Stimulated activated naive CD8-positive, alpha-beta T cell treated with anti-CD3 and anti-CD28 coated beads, Interleukin-15, amount 100 ng/mL, for 72 hours (primary cell): Measurements from ENCODE around the gene FRMPD1.
A peak's percentile ranks its signal among the peaks of the same experiment; 100 is the strongest.

Source experiments
- ATAC-seq: fragments of 150-1000 bp; cut with Tn5 transposase; 2 replicates; pipeline ENCODE4 v1.10.0; 2021; ENCODE audit warnings: mild to moderate bottlenecking, moderate library complexity
- DNase-seq, 2 donors: peaks; one replicate each; pipeline ENCODE4 v3.0.0; 2021 to 2022
- H3K27ac Mint-ChIP-seq, 2 donors: one replicate each; pipeline ENCODE4 v1.8.0; 2022; ENCODE audit warnings: mild to moderate bottlenecking in 2 of 2, mixed read lengths in 2 of 2, moderate library complexity in 2 of 2
- H3K27me3 Mint-ChIP-seq: one replicate; pipeline ENCODE4 v1.8.0; 2022; ENCODE audit warnings: mixed read lengths
- H3K4me1 Mint-ChIP-seq: one replicate; pipeline ENCODE4 v1.8.0; 2022; ENCODE audit warnings: mild to moderate bottlenecking, mixed read lengths
- H3K4me3 Mint-ChIP-seq, 2 donors: one replicate each; pipeline ENCODE4 v1.8.0; 2022; ENCODE audit warnings: mild to moderate bottlenecking in 2 of 2, mixed read lengths in 2 of 2, moderate library complexity in 1 of 2
- H3K9me3 Mint-ChIP-seq, 2 donors: one replicate each; pipeline ENCODE4 v1.8.0; 2022; ENCODE audit warnings: mixed read lengths in 2 of 2

The FRMPD1 gene

GRCh38 chr9:37645903-37646506, 4.7 kb upstream of the FRMPD1 start:
- H3K27me3 Mint-ChIP-seq: peaks cover 73% of the 10 kb centered on the region

GRCh38 chr9:37650299-37650872, 368 bp upstream of the FRMPD1 start:
- H3K27ac Mint-ChIP-seq: no peak overlapping the region
- H3K27me3 Mint-ChIP-seq: peaks cover 86% of the 10 kb centered on the region
- H3K4me3 Mint-ChIP-seq: peak overlapping the region; percentile 71 to 79
- peak; percentile 55 for ATAC-seq
- H3K4me1 Mint-ChIP-seq: peaks cover 12% of the 10 kb centered on the region
- no peaks in the 10 kb centered on the region for H3K9me3 Mint-ChIP-seq
- no peak for DNase-seq

More at GRCh38 chr9:37645903-37646506, 4.7 kb upstream of the FRMPD1 start:
- ATAC-seq (no peak), DNase-seq (no peak)
- H3K27ac Mint-ChIP-seq: no peak overlapping the region
- peaks cover 6% of the 10 kb centered on the region for H3K4me1 Mint-ChIP-seq
- no peak overlapping the region for H3K4me3 Mint-ChIP-seq
- H3K9me3 Mint-ChIP-seq: no peaks in the 10 kb centered on the region

GRCh38 chr9:37652261-37652660, 1.5 kb downstream of the FRMPD1 start:
- Mint-ChIP-seq H3K27ac (no peak overlapping the region), H3K9me3 (no peaks in the 10 kb centered on the region), H3K27me3 (peaks cover 82% of the 10 kb centered on the region), H3K4me3 (no peak overlapping the region), H3K4me1 (peaks cover 12% of the 10 kb centered on the region)
- ATAC-seq: no peak
- DNase-seq: no peak

GRCh38 chr9:37653385-37653784, 2.6 kb downstream of the FRMPD1 start:
- no peak overlapping the region for H3K4me3 Mint-ChIP-seq
- DNase-seq: no peak
- H3K9me3 Mint-ChIP-seq: no peaks in the 10 kb centered on the region
- peaks cover 82% of the 10 kb centered on the region for H3K27me3 Mint-ChIP-seq
- no peak for ATAC-seq
- H3K4me1 Mint-ChIP-seq: peaks cover 12% of the 10 kb centered on the region
- no peak overlapping the region for H3K27ac Mint-ChIP-seq

GRCh38 chr9:37656936-37657335, 6.2 kb downstream of the FRMPD1 start:
- Mint-ChIP-seq H3K27me3 (peaks cover 53% of the 10 kb centered on the region), H3K4me1 (no peaks in the 10 kb centered on the region)

GRCh38 chr9:37660691-37661090, 9.9 kb downstream of the FRMPD1 start:
- H3K9me3 Mint-ChIP-seq: no peaks in the 10 kb centered on the region
- H3K4me3 Mint-ChIP-seq: no peak overlapping the region
- H3K4me1 Mint-ChIP-seq: no peaks in the 10 kb centered on the region
- peak overlapping the region in 1 of 2 donors; percentile 42 for H3K27ac Mint-ChIP-seq
- peaks cover 33% of the 10 kb centered on the region for H3K27me3 Mint-ChIP-seq
- no peak for ATAC-seq
- DNase-seq: no peak

More at GRCh38 chr9:37656936-37657335, 6.2 kb downstream of the FRMPD1 start:
- no peak overlapping the region for H3K27ac Mint-ChIP-seq
- no peak overlapping the region for H3K4me3 Mint-ChIP-seq
- DNase-seq (no peak), ATAC-seq (no peak)
- H3K9me3 Mint-ChIP-seq: no peaks in the 10 kb centered on the region

- Mint-ChIP-seq H3K4me3 (no peak overlapping the region), H3K27me3 (peaks cover 37% of the 10 kb centered on the region), H3K27ac (no peak overlapping the region), H3K4me1 (no peaks in the 10 kb centered on the region), H3K9me3 (no peaks in the 10 kb centered on the region)
- DNase-seq (no peak), ATAC-seq (no peak)
Observed at GRCh38 chr9:37663926-37664325, 13.2 kb downstream of the FRMPD1 start.

- no peak overlapping the region for H3K27ac Mint-ChIP-seq
- H3K4me3 Mint-ChIP-seq: no peak overlapping the region
- H3K4me1 Mint-ChIP-seq: no peaks in the 10 kb centered on the region
- H3K9me3 Mint-ChIP-seq: no peaks in the 10 kb centered on the region
- H3K27me3 Mint-ChIP-seq: peaks cover 59% of the 10 kb centered on the region
- no peak for ATAC-seq
- no peak for DNase-seq
Observed at GRCh38 chr9:37667706-37668105, 17.0 kb downstream of the FRMPD1 start.

- ATAC-seq (no peak), DNase-seq (no peak)
- Mint-ChIP-seq H3K4me1 (no peaks in the 10 kb centered on the region), H3K4me3 (no peak overlapping the region), H3K27me3 (peaks cover 59% of the 10 kb centered on the region), H3K27ac (no peak overlapping the region), H3K9me3 (no peaks in the 10 kb centered on the region)
Observed at GRCh38 chr9:37668116-37668601, 17.4 kb downstream of the FRMPD1 start.

- Mint-ChIP-seq H3K27me3 (peaks cover 61% of the 10 kb centered on the region), H3K4me1 (no peaks in the 10 kb centered on the region), H3K27ac (no peak overlapping the region), H3K4me3 (no peak overlapping the region), H3K9me3 (no peaks in the 10 kb centered on the region)
- ATAC-seq: no peak
- DNase-seq: no peak
Observed at GRCh38 chr9:37669232-37669631, 18.5 kb downstream of the FRMPD1 start.

- no peak overlapping the region for H3K4me3 Mint-ChIP-seq
- ATAC-seq: no peak
- no peaks in the 10 kb centered on the region for H3K4me1 Mint-ChIP-seq
Observed at GRCh38 chr9:37675661-37676060, 24.9 kb downstream of the FRMPD1 start.

GRCh38 chr9:37676411-37676830, 25.7 kb downstream of the FRMPD1 start:
- Mint-ChIP-seq H3K27ac (no peak overlapping the region), H3K27me3 (peaks cover 44% of the 10 kb centered on the region), H3K4me3 (no peak overlapping the region), H3K9me3 (no peaks in the 10 kb centered on the region), H3K4me1 (no peaks in the 10 kb centered on the region)
- no peak for DNase-seq
- ATAC-seq: no peak

More at GRCh38 chr9:37675661-37676060, 24.9 kb downstream of the FRMPD1 start:
- DNase-seq: no peak
- Mint-ChIP-seq H3K9me3 (no peaks in the 10 kb centered on the region), H3K27ac (no peak overlapping the region), H3K27me3 (peaks cover 51% of the 10 kb centered on the region)

- H3K9me3 Mint-ChIP-seq: no peaks in the 10 kb centered on the region
- no peak overlapping the region for H3K27ac Mint-ChIP-seq
- peaks cover 49% of the 10 kb centered on the region for H3K27me3 Mint-ChIP-seq
- ATAC-seq (no peak), DNase-seq (no peak)
- H3K4me1 Mint-ChIP-seq: no peaks in the 10 kb centered on the region
- no peak overlapping the region for H3K4me3 Mint-ChIP-seq
Observed at GRCh38 chr9:37677435-37677834, 26.7 kb downstream of the FRMPD1 start.

- Mint-ChIP-seq H3K9me3 (no peaks in the 10 kb centered on the region), H3K27me3 (peaks cover 61% of the 10 kb centered on the region), H3K4me3 (no peak overlapping the region), H3K4me1 (no peaks in the 10 kb centered on the region), H3K27ac (no peak overlapping the region)
- ATAC-seq (no peak), DNase-seq (no peak)
Observed at GRCh38 chr9:37678789-37679273, 28.1 kb downstream of the FRMPD1 start.

- no peak for ATAC-seq
Observed at GRCh38 chr9:37679649-37680402, 29.1 kb downstream of the FRMPD1 start.

GRCh38 chr9:37682951-37683350, 32.2 kb downstream of the FRMPD1 start:
- H3K4me1 Mint-ChIP-seq: no peaks in the 10 kb centered on the region
- no peak overlapping the region for H3K27ac Mint-ChIP-seq
- no peak overlapping the region for H3K4me3 Mint-ChIP-seq
- ATAC-seq: no peak
- H3K27me3 Mint-ChIP-seq: peaks cover 52% of the 10 kb centered on the region
- no peaks in the 10 kb centered on the region for H3K9me3 Mint-ChIP-seq
- no peak for DNase-seq

More at GRCh38 chr9:37679649-37680402, 29.1 kb downstream of the FRMPD1 start:
- no peak for DNase-seq
- Mint-ChIP-seq H3K9me3 (no peaks in the 10 kb centered on the region), H3K27ac (no peak overlapping the region), H3K4me1 (no peaks in the 10 kb centered on the region), H3K27me3 (peaks cover 63% of the 10 kb centered on the region), H3K4me3 (no peak overlapping the region)
